GM03348 (cell line): ENCODE measurements around the gene GSK3B.
"Not testable (repeated sequence)": the region's sequence is repeated elsewhere in the genome, so short reads cannot be mapped to it uniquely, and the experiment has no call there.

Experiments used
- DNase-seq: peaks from one replicate; pipeline ENCODE4 v3.0.0; 2012; ENCODE audit warnings: low spot score

GSK3B gene

GRCh38 chr3:119934249-119934648 lies 160.0 kb downstream of the GSK3B start:
- no peak for DNase-seq

DNA sequence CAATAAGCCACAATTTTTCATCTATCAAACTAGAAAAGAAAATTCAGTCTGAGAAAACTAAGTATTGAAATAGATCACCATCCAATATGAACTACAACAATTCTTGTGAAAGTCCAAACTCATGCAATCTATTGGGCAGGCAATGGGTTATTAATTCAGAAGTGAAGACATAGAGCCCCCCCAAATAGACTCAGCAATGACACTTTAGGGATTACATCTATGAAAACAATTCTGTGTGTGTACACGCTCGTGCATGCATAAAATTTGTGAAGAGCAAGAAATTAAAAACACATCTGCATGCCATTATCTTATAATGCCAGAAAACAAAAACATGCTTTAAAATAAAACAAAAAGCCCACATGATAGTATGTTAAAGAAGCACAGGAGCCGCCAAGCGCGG lies 161.0 kb downstream of the GSK3B start:
- no peak for DNase-seq

- peak; percentile 4 for DNase-seq
These were observed 164.0 kb downstream of the GSK3B start for GRCh38 chr3:119930286-119930685.

DNA sequence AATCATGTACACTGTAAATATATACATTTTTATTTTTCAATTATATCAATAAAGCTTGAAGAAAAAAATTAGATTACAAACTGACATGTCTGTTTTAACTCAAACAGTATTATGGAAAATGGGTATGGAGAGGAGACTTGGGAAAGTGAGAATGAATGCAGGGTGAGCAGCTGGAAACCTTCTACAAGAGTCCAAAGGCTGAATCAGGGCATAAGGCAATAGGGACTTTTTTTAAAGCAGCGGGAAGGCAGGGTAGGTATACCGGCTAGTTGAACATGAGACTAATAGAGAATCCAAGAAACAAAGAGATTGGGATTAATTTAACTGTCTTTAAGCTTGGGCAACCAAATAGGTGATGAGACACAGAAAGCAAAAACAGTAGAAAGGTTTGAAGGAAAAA lies 167.1 kb downstream of the GSK3B start:
- no peak for DNase-seq

DNA sequence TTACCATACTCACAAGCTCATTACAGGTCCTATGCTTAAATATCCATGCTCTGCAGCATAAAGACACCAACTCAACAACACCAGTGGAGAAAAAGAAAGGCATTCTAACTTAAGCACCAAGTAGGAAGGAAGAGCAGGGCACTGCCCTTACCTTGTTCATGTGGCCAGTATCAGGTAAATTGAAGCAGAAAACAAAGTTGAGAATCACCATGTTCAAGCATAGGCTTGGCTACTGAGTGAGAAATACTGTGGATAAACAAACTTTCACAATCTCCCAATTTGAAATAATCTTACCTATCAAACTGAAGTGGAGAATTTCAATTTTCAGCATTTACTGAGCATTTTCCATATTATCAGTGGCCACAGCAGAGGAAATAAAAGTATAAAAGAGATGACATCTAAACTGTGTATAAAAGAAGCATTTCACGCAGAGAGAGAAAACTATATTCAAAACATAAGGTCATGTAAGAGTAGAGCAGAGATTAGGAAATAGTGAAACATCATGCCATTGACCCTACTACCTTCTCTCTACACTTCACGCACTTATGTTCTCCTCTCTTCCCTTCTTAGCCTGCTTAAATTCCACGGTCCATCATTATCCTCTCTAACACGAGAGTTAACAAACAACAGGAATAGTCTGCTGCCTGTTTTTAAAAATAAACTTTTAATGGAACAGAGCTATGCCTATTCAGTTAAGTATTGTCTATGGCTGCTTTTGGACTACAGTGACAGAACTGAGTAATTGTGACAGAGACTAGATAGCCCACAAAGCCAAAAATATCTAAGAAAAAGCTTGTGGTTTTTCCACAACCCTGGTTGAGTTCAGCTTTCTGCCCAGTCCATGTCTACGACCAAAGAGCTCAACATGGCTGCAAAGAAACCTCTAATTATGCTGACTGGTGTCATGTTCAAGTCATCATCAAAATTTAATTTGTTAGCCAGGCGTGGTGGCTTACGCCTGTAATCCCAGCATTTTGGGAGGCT lies 169.8 kb downstream of the GSK3B start:
- DNase-seq: no peak

DNA sequence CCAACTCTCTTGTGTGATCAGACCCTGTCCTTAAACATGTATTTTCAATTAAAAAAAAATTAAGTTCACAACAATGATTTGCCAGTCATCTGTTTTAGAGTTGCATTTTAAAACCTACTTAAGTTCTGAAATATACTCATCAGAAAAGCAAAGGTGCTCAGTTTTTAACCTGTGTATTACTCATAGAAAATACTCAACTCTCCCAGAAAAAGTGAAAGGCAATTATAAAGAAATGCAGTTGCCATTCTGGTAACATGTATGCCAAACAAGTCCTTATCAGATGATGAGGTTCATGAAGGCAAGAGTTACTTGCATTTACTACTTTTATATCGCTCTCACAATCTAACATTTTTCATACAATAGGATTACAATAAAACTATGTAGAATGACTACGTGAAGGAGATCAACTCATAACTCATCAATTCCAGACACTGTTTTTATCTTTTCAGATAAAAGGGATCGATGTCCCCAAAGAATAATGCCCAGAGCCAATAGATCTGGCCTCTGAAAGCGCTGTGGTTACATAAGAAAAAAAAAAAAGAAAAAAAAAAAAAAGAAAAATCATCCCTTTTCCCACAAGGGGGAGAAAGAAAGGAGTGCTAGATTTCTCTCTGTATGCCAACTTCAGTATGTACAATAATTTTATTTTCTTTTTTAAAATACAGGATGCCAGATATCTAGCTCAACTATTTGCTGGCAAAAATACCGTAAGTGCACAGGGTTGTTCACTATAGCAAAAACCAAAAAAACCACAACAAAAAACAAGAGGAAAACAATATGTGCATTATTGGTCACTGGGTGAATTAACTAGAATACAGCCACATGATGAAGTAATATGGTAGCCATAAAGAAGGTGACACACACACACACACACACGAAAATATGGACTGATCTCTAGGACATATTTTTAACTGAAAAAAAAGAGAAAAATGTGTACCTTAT lies 175.0 kb downstream of the GSK3B start:
- no peak for DNase-seq

GRCh38 chr3:119913021-119913420 lies 181.2 kb downstream of the GSK3B start:
- DNase-seq: no peak

DNA sequence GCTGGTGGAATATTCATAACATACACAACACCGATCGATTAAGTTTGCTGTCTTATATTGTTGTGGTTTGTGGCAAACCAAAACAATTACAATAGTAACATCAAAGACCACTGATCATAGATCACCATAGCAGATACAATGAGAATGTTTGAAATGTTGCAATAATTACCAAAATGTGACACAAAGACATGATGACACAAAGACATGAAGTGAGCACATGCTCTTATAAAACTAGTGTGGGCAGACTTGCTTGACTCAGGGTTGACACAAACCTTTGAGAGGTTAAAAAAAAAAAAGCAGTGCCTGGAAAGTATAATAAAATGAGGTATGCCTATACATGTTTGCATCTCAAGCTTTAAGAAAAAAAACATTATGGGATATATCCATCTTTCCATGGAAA lies 182.0 kb downstream of the GSK3B start:
- no peak for DNase-seq

DNA sequence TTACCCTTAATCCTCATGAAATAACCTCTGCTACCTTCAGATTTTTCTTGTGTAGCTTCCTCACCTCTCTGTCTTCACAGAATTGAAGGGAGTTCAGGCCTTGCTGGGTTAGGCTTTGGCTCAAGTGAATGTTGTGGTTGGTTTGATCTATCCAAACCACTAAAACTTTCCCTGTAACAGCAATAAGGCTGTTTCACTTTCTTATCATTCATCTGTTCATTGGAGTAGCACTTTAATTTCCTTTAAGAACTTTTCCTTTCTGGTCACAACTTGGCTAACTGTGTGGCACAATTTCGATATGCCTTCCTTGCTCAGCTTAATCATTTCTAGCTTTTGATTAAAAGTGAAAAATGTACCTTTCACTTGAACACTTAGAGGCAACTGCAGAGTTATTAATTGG lies 182.5 kb downstream of the GSK3B start:
- DNase-seq: no peak

GRCh38 chr3:119902061-119902460 lies 192.2 kb downstream of the GSK3B start:
- no peak for DNase-seq

DNA sequence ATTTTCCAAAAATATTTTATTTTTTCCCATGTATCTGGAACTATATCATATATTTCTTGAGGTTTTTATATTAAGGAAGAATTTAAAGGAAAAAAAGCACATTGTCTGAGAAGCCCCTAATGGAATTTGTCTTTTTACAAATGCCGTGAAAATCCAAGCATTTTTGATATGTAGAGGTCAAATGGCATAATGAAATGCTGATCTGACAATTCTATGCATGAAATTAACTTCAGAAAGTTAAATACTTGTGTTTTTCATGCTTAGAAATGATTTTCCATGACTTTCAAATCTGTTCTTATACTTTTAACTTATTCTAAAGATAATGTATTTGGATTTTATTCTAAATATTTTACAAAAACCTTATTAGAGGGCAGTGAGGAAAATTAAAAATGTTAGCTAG lies 193.1 kb downstream of the GSK3B start:
- no peak for DNase-seq

DNA sequence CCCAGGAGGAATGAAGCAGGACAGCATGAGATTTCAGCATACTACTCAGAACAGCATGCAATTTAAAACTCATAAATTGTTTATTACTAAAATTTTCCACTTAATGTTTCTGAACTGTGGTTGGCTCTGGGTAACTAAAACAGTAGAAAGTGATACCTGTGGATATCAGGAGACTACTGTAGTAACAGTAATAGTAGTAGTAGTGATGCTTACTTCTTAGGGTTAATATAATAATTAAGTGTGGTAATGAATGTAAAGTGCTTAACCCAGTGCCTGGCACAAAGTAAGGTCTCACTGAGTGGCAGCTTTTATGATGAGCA lies 195.1 kb downstream of the GSK3B start:
- DNase-seq: no peak

- no peak for DNase-seq
These were observed 195.6 kb downstream of the GSK3B start for GRCh38 chr3:119898478-119899191.

- DNase-seq: no peak
These were observed 200.1 kb downstream of the GSK3B start for GRCh38 chr3:119894195-119894594.

GRCh38 chr3:119893769-119894168 lies 200.5 kb downstream of the GSK3B start:
- no peak for DNase-seq

DNA sequence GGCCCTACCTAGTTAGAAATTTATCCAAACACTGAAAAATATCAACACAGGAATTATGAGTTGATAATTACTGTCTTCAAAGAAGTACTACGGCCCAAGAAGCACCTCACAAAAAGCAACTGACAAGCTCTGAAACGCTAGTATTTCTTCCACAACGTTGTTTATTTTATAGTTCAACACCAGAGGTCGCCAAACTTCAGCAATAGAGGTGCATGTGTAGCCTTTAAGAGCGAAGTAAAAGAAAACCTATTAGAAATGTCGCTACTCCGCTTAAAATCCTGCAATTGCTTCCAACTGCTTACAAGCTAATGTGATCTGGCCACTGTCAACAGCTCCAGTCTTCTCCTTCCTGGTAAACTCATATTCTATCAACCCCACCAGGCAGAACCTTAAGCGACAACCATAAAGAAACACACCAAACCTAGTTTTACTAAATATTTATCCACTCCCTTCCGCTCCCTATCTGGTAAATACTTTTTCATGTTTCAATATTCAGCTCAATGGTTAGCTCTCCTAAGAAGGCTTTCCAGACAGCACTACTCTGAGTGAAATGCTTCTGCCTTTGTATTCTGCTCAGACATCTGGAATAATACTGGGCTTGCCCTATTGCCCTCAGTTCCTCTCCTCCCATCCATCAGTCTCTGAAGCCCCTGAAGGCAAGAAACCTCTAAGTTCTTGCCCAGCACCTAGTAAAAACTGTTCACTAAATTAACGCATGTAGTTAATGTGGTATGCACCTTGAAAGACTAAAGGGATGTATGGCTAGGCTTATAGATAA lies 202.1 kb downstream of the GSK3B start:
- DNase-seq: peak; percentile 51

DNA sequence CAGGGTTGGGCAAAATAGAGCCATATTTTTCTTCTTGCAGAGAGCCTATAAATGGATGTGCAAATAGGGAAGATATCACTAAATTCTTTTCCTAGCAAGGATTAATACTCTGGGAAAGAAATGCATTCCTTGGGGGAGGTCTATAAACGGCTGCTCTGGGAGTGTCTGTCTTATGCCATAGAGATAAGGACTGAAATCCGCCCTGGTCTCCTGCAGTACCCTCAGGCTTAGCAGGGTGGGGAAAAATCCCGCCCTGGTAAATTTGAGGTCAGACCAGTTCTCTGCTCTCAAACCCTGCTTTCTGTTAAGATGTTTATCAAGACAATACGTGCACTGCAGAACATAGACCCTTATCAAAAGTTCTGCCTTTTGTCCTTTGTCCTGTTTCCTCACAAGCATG lies 205.6 kb downstream of the GSK3B start:
- not testable (repeated sequence) for DNase-seq

- no peak for DNase-seq
These were observed 208.3 kb downstream of the GSK3B start for GRCh38 chr3:119885746-119886530.

- DNase-seq: no peak
These were observed 210.1 kb downstream of the GSK3B start for GRCh38 chr3:119884161-119884557.

DNA sequence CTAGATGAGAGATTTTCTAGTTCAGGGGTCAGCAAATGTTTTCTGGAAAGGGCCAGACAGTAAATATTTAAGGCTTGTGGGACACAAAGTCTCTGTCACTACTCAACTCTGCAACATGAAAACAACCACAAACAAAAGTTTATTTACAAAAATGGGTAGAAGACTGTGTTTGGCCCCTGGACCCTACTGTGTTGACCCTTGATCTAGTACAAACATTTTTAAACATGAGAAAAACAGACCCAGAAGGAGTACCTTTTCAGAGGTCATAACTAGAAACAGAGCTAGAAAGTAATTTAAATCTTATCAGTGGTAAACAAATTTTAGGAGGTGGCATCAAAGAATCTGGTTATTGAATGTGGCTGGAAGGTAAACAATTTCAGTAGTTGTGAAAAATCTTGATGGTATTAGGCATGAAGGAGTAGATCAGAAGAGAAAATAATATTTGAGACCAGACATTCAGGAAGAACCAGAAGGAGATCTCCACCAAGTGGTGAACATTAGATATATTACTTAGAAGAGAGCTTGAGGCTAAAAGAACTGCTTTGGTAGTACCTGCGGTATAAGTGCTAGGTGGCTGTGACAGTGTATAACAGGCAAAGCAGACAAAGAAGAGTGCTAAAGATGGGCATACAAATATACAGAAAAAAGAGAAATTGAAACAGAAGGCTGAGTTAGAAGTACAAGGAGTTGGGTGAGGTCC lies 210.6 kb downstream of the GSK3B start:
- DNase-seq: no peak
